Stimulated activated CD4-positive, alpha-beta T cell treated with anti-CD3 and anti-CD28 coated beads, TNF-alpha, amount 100 ng/mL, for 4 hours (primary cell): ENCODE measurements around the gene MT1M.
"Not testable (repeated sequence)": the region's sequence is repeated elsewhere in the genome, so short reads cannot be mapped to it uniquely, and the experiment has no call there.

Experiments
- DNase-seq, 3 experiments: peaks; one replicate each; pipeline ENCODE4 v3.0.0-alpha.2; 2020; ENCODE audit warnings: low read depth in 3 of 3

MT1M gene

DNA sequence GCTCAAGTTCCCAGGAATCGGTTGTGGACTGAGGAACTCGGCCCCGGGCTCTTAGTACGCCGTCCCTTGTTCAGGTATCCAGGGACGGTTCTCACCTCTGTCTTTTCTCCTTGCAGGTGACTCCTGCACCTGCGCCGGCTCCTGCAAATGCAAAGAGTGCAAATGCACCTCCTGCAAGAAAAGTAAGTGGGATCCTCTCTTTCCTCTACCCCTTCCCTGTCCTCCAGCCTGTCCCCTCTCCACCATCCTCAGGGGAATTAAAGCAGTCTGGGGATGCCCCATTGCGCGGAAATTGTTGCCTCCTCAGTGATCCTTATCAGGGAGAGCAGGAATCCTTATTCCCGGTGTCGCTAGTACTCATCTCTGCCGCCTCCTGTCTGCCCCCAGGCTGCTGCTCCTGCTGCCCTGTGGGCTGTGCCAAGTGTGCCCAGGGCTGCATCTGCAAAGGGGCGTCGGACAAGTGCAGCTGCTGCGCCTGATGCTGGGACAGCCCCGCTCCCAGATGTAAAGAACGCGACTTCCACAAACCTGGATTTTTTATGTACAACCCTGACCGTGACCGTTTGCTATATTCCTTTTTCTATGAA lies 23.5 kb upstream of the MT1M start:
- DNase-seq = no peak

- DNase-seq = peak in 2 of 3 experiments; percentile 51 to 63
Measured at GRCh38 chr16:56609463-56609921, 23.0 kb upstream of the MT1M start.

DNA sequence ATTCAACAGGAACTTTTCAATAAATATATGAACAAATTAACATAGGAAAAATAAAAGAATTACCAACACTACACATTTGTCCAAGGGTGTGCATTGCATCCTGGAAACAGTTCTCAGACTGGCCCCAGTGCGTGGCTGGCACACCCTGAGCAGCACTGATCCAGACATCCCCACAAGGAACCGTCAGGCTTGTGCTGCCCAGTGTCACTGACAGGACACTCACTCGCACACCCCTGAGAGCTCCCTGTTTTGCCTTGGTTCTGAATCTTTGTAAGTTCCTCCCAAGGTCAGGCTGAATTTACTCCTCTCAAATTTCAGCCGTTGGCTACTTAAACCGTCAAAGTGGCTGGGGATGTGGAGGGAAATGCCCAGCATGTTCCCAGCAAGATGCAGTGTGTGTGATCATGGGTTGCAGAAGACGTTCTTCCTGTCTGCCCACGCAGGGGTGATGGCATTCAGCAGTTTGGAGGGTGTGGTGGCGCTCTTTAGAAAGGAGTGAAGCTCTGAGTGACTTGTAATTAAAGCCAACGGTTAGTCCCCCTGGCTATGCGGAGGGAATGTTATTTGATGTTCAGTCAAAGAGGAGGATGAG lies 22.3 kb upstream of the MT1M start:
- peak in 2 of 3 experiments; percentile 68 to 72 for DNase-seq

DNA sequence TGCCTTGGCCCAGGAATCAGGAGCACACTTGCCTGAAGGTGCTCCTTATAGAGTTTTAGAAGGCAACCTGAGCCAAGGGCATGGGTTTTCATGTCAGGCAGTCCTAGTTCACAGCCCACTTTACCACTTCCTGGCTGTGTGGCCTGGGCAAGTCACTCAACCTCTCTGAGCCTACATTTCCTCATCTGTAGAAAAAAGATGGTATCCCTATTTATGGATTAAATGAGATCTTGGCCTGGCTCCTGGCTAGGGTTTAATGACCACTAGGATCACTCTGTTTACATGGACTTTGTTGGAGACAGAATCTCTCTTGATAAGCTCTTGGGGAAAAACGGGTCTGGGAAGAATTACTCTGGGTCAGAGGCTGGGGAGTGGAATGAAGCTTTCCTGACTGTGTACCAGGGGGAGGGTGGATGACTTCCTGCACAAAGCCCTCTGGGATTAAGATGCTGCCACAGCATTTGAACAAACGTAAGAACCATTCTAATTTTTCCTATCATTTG lies 21.8 kb upstream of the MT1M start:
- DNase-seq = no peak

DNA sequence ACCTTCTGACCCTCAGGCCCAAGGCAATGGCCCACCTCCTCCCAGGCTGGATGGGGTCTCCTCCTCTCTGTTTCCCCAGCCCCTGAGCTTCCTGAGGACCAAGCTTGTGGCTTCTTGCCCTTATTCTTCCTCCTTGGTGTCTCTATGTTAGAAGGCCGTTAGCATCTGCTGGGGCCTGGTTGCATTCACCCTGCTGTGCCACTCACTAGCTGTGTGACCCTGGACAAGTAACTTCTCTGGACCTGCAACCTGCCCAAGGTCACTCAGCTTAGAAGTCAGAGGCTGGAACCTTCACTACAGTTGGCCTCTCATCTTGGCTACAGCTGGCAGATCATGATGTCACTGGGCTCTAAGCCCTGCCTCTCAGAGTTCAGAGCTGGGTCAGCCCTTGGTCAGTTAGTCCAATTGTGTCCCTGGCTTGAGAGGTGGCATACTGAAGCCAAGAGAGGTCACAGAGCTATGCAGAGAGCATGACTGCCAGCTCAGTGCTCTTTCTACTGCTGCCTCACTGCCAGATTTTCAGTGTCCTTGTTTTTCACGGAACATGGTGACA lies 21.1 kb upstream of the MT1M start:
- no peak for DNase-seq

DNA sequence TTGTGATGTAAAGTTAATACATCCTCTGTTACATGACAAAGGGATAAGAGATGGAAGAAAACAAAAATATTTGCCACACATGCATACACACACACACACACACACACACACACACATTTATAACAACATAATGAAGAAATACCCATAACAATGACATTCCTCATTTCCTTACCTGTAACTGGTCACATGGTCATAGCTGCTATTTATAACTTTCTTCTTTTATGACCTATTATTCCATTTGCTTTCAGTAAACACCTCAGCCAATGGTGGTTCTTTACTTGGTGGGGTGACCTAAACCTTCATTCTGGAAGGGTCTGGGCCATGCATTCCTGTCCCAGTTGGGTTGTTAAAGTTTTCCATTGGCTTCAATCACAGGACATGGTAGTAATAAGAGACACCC lies 18.8 kb upstream of the MT1M start:
- DNase-seq = no peak

DNA sequence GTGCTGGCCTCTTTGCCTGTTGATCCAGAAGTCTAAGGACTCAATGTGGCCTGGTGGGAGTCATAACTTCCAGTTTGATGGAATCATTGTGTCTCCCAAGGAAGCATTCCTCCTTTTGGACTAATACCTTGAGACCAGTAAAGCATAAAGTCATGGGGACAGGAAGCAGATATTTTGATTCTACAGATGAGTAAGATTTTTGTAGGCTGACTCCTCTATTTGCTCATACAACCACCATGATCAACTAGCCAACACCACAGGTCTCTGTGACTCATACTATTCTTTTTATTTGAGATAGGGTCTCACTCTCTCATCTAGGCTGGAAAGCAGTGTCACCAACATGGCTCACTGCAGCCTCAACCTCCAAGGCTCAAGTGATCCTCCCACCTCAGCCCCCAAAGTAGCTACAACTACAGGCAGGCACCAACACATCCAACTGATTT lies 17.9 kb upstream of the MT1M start:
- DNase-seq = no peak

- no peak for DNase-seq
Measured at GRCh38 chr16:56615353-56615752, 17.1 kb upstream of the MT1M start.

DNA sequence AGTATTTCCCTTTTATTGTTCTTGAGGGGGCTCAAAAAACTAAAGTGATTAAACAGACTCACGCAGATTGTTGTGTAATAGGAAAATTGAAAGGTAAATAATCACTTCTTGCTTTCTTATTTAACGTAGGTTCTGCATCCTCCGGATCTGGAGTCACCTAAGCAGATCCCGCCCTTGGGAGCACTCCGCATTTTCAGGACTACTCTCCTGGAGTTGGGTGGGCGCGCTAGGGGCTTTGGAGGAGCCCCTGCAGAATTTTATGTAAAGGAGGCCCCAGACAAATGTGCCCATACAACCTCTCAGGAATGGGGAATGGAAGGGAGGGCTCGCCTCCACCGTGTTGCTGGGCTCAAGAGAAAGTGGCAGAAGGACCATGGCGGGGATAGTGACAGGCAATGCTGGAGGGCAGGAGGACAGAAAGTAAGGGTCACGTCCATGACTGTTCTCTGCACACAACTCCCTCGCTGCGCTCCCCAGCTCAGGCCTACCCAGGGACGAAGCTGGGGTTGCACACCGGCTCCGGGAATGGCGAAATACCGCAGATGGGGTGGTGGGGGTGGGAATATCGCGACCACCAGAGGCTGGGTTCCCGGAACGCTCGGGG lies 15.7 kb upstream of the MT1M start:
- no peak for DNase-seq

DNA sequence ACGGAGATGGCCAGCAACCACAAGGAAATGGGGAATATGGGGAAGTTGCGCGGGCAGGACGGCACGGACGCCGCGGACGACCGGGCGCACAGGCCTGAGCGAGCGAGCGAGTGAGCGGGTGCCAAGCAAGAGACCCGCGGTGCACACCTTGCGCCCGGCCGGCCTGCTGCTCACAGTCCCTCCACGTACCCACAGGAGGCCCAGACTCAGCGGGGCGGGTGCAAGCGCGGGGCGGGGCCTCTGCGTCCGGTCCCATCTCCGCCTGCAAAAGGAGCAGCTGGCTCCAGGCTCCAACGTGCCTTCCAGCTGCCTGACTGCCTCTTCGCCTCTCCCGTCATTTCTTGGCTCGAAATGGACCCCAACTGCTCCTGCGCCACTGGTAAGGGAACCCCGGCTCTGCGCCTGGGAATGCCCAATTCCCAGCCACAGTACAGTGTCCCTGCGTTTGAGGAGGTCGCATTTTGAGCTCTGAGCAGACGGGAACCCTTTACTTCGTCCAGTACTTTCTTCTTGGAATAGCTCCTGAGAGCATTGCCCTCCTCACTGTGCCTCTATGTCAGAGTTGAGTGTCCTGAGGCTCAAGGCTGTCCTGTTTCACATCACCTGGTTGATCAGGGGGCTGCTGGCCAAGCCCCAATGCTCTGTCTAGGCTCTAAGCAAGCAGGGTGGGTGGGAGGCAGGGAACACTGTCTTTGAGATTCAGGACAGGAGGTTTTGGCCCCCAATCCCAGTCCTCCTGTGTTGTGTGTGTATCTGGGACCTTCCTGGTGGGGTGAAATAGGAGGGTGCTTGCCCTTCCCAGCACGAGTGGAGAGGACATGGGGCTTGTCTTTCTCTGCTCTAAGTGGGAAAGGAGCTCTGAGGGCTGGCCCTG lies 15.0 kb upstream of the MT1M start:
- peak in 1 of 3 experiments; percentile 31 for DNase-seq

DNA sequence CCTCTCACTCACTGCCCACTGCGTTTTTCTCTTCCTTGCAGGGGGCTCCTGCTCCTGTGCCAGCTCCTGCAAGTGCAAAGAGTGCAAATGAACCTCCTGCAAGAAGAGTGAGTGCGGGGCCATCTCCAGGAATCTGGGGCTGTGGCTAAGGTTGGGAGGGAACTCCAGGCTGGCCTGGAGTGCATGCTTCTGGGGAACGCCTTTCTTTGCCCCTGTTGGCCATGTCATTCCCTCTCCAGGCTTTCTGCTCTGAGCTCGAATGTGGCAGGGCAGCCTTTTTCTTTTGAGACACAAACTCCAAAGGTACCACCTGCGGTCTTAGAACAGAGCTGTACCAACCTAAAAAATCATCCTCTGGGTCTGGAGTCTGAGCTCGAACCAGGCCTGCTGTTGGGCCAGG lies 14.3 kb upstream of the MT1M start:
- no peak for DNase-seq

- DNase-seq = no peak
Measured at GRCh38 chr16:56620339-56620897, 12.0 kb upstream of the MT1M start.

DNA sequence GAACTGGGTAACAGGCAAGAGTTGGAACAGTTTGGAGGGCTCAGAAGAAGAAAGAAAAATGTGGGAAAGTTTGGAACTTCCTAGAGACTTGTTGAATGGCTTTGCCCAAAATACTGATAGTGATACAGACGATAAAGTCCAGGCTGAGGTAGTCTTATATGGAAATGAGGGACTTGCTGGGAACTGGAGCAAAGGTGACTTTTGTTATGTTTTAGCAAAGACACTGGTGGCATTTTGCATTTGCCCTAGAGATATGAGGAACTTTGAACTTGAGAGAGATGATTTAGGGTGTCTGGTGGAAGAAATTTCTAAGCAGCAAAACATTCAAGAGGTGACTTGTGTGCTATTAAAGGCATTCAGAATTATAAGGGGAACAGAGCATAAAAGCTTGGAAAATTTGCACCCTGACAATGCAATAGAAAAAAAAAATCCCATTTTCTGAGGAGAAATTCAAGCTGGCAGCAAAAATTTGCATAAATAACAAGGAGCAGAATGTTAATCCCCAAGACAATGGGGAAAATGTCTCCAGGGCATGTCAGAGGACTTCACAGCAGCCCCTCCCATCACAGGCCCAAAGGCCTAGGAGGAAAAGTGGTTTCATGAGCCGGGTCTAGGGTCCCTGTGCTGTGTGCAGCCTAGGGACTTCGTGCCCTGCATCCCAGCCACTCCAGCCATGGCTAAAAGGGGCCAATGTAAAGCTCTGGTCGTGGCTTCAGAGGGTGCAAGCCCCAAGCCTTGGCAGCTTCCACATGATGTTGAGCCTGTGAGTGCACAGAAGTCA lies 10.6 kb upstream of the MT1M start:
- DNase-seq = not testable (repeated sequence)

- not testable (repeated sequence) for DNase-seq
Measured at GRCh38 chr16:56623184-56623583, 9.3 kb upstream of the MT1M start.

GRCh38 chr16:56623637-56624036 lies 8.8 kb upstream of the MT1M start:
- no peak for DNase-seq

DNA sequence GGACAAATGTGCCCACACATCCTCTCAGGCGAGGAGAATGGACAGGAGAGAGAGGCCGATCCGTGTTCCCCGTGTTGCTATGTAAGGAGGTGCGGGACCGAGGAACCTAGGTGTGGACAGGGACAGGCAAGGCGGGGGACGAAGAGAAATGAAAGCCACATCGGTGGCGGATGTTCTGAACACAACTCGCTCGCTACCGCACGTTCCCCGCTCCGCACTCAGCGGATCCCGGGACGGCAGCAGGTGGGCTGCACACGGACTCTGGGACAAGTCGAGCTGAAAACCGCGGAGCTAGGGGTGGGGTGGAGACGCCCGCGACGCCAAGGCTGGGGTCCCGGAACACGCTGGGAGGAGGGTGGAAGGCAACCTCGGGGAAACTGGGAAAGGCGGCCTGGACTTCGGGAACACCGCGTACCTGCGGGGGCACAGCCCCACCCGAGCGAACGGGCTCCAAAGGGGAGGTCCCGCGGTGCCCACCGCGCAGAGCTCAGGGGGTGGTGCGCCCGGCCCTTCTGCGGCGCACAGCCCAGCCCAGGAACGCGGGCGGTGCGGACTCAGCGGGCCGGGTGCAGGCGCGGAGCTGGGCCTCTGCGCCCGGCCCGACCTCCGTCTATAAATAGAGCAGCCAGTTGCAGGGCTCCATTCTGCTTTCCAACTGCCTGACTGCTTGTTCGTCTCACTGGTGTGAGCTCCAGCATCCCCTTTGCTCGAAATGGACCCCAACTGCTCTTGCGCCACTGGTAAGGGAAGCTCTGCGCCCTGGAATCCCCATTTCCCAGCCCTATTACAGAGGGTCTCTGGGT lies 7.1 kb upstream of the MT1M start, which contains the start of gene MT1E:
Gene MT1E (plus strand): TSS at position 642 of the 803 bp plus-strand sequence. CDS start 71 bp downstream, at position 713.
- DNase-seq = no peak

DNA sequence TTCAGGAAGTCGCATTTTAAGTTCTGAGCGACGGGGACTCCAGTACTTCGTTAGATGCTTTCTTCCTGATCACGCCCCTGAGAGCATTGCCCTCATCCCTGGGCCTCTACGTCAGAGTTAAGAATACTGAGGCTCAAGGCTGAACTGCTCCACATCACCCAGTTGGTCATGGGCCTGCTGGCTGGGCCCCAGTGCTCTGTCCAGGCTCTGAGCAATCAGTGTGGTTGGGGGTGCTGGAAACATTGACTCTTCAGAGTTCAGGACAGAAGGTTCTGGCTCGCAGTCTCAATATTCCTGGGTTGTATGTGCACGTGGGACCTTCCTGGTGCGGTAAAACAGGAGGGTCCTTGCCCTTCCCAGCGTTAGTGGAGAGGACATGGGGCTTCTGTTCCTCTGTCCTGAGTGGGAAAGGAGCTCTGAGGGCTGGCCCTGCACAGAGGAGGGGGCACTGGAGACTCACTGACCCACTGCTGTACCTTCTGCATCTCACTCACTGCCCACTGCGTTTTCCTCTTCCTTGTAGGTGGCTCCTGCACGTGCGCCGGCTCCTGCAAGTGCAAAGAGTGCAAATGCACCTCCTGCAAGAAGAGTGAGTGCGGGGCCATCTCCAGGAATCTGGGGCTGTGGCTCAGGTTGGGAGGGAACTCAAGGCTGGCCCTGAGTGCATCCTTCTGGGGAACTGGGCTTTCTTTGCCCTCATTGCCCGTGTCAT lies 6.4 kb upstream of the MT1M start:
- DNase-seq = no peak

- DNase-seq = no peak
Measured at GRCh38 chr16:56626685-56627084, 5.8 kb upstream of the MT1M start.
